ENCODE measurements around the gene PCDH19. TPM values are rescaled to one million over a fixed set of nuclear protein-coding genes. Genes with fewer than 3 reads are reported as not detected.

Gene PCDH19
- total and polyA plus RNA-seq, 3 donors from 2014 or later: 1.9 to 4.5 (median 3.4) TPM

DNA sequence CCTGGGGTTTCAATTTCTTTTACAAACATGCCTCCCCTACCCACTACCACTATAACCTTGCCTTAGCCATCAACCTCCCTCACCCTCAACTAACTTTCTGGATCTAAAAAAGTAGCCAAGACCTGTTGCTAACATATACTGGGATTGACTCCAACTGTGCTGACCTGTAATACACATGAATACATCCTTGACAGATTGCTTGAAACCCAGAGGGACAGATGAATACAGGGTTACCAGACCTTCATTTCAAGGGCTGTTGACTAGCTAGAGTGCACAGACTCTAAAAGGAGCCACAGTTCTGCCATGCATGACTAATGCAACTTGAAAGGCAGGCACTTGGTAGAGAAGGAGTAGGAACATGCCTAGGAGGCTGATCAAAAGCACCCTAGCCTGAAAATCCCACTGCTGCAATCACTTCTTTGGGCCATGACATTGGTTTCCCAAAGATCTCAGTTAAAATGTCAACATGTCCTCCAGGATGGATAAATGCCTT lies 121.0 kb downstream of the PCDH19 start:
- Histone ChIP-seq H3K27me3 (no peaks in the 10 kb centered on the region), H3K36me3 (ENCODE audit: low read depth, missing control alignments) (no peaks in the 10 kb centered on the region), H3K27ac (no peak overlapping the region), H3K4me1 (no peaks in the 10 kb centered on the region), H3K4me3 (no peak overlapping the region), H3K9me3 (no peaks in the 10 kb centered on the region)
- intact Hi-C loops (cut with DNase I; ENCODE audit: low total_unique reads): no loop called here
- TF ChIP-seq, protein P1, sequence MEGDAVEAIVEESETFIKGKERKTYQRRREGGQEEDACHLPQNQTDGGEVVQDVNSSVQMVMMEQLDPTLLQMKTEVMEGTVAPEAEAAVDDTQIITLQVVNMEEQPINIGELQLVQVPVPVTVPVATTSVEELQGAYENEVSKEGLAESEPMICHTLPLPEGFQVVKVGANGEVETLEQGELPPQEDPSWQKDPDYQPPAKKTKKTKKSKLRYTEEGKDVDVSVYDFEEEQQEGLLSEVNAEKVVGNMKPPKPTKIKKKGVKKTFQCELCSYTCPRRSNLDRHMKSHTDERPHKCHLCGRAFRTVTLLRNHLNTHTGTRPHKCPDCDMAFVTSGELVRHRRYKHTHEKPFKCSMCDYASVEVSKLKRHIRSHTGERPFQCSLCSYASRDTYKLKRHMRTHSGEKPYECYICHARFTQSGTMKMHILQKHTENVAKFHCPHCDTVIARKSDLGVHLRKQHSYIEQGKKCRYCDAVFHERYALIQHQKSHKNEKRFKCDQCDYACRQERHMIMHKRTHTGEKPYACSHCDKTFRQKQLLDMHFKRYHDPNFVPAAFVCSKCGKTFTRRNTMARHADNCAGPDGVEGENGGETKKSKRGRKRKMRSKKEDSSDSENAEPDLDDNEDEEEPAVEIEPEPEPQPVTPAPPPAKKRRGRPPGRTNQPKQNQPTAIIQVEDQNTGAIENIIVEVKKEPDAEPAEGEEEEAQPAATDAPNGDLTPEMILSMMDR (IDR thresholded peaks at IDR 0.05): no peak
- no peak for TF ChIP-seq POLR2A (IDR thresholded peaks at IDR 0.05)
- DNase-seq: no peak

DNA sequence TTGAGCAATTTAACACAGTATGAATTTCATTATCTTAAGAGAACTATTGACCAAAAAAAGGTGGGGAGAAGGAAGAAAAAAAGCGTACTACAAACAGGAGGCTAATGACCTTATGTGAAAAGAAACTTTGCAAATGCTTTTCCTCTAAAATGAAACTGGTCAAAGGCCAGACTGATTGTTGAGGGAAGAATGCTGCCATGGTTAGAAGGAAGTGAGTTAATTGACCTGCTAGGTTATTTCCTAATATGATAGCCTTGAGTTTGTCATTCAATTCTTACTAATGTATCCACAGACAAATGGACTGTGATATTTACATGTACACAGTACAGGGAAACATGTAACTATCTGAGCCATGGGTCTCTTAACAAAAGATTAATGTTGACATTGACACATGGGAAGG lies 132.8 kb downstream of the PCDH19 start:
- WGBS, 2 donors: 40 to 82% methylated on average over 1 of the region's 1 CpG
- H3K27me3 ChIP-seq: no peaks in the 10 kb centered on the region
- no peak for DNase-seq

DNA sequence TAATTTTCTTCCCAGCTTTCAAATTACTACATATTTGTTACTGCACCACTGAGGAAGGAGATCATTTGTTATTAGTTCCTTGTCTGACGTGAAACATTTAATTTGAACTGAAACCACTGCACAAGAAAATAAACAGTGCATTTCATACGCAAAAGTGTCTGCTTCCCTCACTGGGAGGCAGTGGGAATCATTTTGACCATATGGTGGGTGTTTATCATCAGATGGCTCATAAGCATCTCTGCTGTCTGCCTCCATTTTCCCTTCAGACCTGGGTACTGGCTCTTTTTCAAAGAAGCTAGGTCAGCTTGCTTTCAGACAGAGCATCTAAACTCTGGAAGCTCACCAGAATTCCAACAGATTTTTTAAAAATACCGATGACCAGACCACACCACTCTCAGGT lies 135.2 kb downstream of the PCDH19 start:
- WGBS, 2 donors: 61 to 85% methylated on average over 3 of the region's 3 CpGs
- Histone ChIP-seq H3K27me3 (no peaks in the 10 kb centered on the region), H3K36me3 (ENCODE audit: low read depth, missing control alignments) (no peaks in the 10 kb centered on the region), H3K4me3 (no peak overlapping the region), H3K27ac (no peak overlapping the region), H3K4me1 (no peaks in the 10 kb centered on the region), H3K9me3 (no peaks in the 10 kb centered on the region)
- no peak for DNase-seq
- intact Hi-C loops (cut with DNase I; ENCODE audit: low total_unique reads): no loop called here
- TF ChIP-seq, protein P1 (IDR thresholded peaks at IDR 0.05): no peak
- TF ChIP-seq POLR2A (IDR thresholded peaks at IDR 0.05): no peak

More for the DNA sequence above, 132.8 kb downstream of the PCDH19 start:
- intact Hi-C loops (cut with DNase I; ENCODE audit: low total_unique reads): no loop called here
- Histone ChIP-seq H3K36me3 (ENCODE audit: low read depth, missing control alignments) (no peaks in the 10 kb centered on the region), H3K9me3 (no peaks in the 10 kb centered on the region), H3K4me1 (no peaks in the 10 kb centered on the region), H3K4me3 (no peak overlapping the region), H3K27ac (no peak overlapping the region)
- TF ChIP-seq, protein P1 (IDR thresholded peaks at IDR 0.05): no peak
- no peak for TF ChIP-seq POLR2A (IDR thresholded peaks at IDR 0.05)

DNA sequence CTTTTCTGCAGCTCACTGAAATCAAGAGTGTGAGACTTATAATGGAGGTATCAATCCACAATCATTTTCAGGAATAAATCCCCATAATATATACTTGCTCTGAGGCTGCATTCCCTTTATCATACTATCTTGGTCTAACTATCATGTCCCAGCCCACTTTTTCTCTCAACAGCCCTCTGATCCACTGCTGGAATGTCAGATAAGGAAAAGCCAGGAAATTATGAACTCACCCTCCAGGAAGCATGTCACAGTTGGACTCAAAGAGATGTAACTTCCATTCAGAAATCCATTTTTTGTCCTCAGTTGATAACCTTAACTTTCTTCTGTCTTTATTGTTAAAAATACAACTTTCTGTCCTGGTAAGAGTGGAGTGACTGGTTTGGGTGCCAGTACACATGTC lies 144.9 kb downstream of the PCDH19 start:
- DNase-seq: no peak
- Histone ChIP-seq H3K27me3 (no peaks in the 10 kb centered on the region), H3K27ac (no peak overlapping the region), H3K4me1 (no peaks in the 10 kb centered on the region), H3K9me3 (no peaks in the 10 kb centered on the region), H3K4me3 (no peak overlapping the region), H3K36me3 (ENCODE audit: low read depth, missing control alignments) (no peaks in the 10 kb centered on the region)
- intact Hi-C loops (cut with DNase I; ENCODE audit: low total_unique reads): no loop called here
- TF ChIP-seq, protein P1 (IDR thresholded peaks at IDR 0.05): no peak
- no peak for TF ChIP-seq POLR2A (IDR thresholded peaks at IDR 0.05)

DNA sequence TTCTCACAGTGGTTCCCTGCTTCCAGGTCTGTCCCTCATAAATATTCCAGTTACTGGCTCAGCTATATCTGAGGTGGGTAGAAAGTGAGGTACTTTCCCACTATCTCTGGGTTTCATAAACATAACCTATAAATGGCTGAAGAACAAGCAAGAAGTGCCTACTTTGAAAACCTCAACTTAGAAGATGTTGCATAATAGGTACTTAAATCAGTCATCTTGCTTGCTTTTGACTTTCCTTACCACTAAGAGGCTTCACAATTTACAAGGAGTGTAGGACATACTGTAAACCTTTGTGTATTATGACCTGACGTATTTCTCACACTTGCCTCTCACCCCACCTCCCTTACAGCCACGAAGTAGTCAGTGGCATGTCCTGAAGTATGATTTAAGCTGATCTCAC lies 145.9 kb downstream of the PCDH19 start:
- no peaks in the 10 kb centered on the region for H3K4me1 ChIP-seq
- intact Hi-C loops (cut with DNase I; ENCODE audit: low total_unique reads): no loop called here
- H3K9me3 ChIP-seq: no peaks in the 10 kb centered on the region
- no peak for DNase-seq
- no peaks in the 10 kb centered on the region for H3K36me3 ChIP-seq (ENCODE audit: low read depth, missing control alignments)
- WGBS, 2 donors: 52 to 79% methylated on average over 2 of the region's 2 CpGs
- no peaks in the 10 kb centered on the region for H3K27me3 ChIP-seq
- no peak overlapping the region for H3K27ac ChIP-seq
- H3K4me3 ChIP-seq: no peak overlapping the region
- TF ChIP-seq, protein P1 (IDR thresholded peaks at IDR 0.05): no peak
- no peak for TF ChIP-seq POLR2A (IDR thresholded peaks at IDR 0.05)

Measured in testis (tissue), 3 donors.